ENCODE measurements around the gene ARID1B. TPM values are rescaled to one million over a fixed set of nuclear protein-coding genes. Genes with fewer than 3 reads are reported as not detected.
A peak's percentile ranks its signal among the peaks of the same experiment; 100 is the strongest.

The ARID1B gene
- total and polyA plus RNA-seq, 7 donors, result 8.1 to 61.1 (median 53.1) TPM

DNA sequence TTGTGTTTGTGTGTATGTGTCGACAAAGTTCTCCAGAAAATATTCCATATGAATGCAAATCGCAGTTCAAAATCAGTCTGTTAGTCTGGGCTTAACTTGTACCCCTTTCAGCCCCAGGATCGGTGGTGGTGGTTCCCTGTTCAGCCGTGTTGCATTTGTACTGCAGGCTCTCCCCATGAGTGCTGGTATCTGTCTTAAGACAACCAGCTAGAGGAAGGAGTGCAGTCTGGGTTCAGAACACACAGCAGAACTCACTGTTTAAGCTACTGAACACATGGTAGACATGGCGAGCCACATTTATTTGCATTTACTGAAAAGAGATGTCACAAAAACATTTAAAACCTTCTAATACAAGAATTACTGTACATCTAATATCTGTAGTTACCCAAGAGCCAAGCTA, 192.1 kb downstream of the ARID1B start:
- Histone ChIP-seq H3K36me3 (ENCODE audit: insufficient read depth in 1 of 2, low read depth in 1 of 2) (no peaks in the 10 kb centered on the region), H3K27me3 (ENCODE audit: insufficient read depth in 3 of 3, low read length in 2 of 3) (no peaks in the 10 kb centered on the region), H3K4me3 (no peak overlapping the region), H3K27ac (peak overlapping the region; percentile 0), H3K9me3 (no peaks in the 10 kb centered on the region), H3K4me1 (peaks cover 79% of the 10 kb centered on the region)
- TF ChIP-seq, protein P1, sequence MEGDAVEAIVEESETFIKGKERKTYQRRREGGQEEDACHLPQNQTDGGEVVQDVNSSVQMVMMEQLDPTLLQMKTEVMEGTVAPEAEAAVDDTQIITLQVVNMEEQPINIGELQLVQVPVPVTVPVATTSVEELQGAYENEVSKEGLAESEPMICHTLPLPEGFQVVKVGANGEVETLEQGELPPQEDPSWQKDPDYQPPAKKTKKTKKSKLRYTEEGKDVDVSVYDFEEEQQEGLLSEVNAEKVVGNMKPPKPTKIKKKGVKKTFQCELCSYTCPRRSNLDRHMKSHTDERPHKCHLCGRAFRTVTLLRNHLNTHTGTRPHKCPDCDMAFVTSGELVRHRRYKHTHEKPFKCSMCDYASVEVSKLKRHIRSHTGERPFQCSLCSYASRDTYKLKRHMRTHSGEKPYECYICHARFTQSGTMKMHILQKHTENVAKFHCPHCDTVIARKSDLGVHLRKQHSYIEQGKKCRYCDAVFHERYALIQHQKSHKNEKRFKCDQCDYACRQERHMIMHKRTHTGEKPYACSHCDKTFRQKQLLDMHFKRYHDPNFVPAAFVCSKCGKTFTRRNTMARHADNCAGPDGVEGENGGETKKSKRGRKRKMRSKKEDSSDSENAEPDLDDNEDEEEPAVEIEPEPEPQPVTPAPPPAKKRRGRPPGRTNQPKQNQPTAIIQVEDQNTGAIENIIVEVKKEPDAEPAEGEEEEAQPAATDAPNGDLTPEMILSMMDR (IDR thresholded peaks at IDR 0.05), result no peak
- intact Hi-C loops (cut with DNase I), result loop anchor here in 1 of 2 donors (5.0 kb wide), 1 partner anchor 43 kb away; no protein-coding TSS in a partner anchor
- 74 to 86% (median 80%) methylated on average over 5 of the region's 5 CpGs for WGBS, 3 donors
- no peak for ATAC-seq
- no peak for DNase-seq

DNA sequence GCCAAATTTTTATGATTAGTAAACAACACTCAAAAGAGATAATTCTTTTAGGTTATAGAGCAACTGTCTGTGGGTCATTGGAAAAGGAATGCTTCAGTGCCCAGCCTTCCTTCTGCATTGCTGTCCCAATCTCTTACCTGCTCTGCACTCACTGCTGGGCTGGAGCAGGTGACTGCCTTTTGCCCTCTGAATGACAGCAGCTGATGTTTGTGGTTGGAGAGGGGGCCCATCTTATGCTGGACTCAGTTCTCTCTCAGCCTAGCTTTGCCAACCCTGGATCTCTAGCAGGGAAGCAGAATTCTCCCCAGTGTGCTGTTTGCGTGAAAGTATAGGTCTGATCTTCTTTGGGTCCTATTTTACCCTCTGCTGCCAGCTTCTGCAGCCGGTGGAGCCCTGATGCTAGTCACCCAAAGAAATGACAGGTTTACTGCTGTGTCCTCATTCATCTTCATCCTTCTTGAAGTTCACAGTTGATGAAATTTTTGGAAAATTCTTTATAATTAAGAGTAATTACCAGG, 193.5 kb downstream of the ARID1B start:
- TF ChIP-seq, protein P1 (IDR thresholded peaks at IDR 0.05), result no peak
- H3K4me1 ChIP-seq, result peaks cover 76% of the 10 kb centered on the region
- H3K27me3 ChIP-seq (ENCODE audit: insufficient read depth in 3 of 3, low read length in 2 of 3), result no peaks in the 10 kb centered on the region
- no peak for DNase-seq
- 42 to 70% (median 51%) methylated on average over 2 of the region's 2 CpGs for WGBS, 3 donors
- H3K9me3 ChIP-seq, result no peaks in the 10 kb centered on the region
- H3K36me3 ChIP-seq (ENCODE audit: insufficient read depth in 1 of 2, low read depth in 1 of 2), result no peaks in the 10 kb centered on the region
- intact Hi-C loops (cut with DNase I), result loop anchor here in 1 of 2 donors (10.0 kb wide), 1 partner anchor 214 kb away; no protein-coding TSS in a partner anchor
- H3K4me3 ChIP-seq, result no peak overlapping the region
- no peak overlapping the region for H3K27ac ChIP-seq
- peak; percentile 24 to 63 (median 43) for ATAC-seq

DNA sequence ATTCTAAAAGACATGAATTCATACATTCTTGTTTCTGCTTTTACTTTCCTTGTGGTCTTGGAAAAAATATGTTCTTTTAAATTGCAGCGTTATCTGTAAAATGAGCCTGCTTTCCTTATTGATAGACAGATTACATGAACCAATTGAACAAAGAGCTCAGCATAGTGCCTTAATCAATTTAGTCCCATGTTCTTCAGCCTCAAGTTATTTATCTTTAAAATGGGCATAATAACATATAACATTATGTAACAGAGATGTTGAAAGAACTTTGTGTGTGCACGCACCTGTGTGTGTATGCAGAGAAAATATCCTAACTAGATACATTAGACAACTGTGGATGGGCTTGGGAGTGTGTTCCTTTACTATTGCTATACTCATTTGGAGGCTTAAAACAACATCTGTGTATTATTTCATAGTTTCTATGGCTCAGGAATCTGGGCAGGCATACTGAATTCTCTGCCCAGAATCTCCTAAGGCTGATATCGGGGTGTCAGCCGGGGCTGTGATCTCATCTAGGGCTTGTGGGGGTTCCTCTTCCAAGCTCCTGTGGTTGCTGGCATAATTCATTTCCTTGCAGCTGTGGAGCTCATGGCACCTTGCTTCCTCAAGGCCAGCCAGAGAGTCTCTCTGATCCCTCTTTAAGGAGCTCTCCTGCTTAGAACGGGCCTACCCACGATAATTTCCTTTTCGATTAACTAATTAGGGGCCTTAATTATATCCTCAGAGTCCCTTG, 194.1 kb downstream of the ARID1B start:
- Histone ChIP-seq H3K27ac (peak overlapping the region; percentile 11), H3K27me3 (ENCODE audit: insufficient read depth in 3 of 3, low read length in 2 of 3) (no peaks in the 10 kb centered on the region), H3K4me1 (peaks cover 71% of the 10 kb centered on the region), H3K36me3 (ENCODE audit: insufficient read depth in 1 of 2, low read depth in 1 of 2) (no peaks in the 10 kb centered on the region), H3K4me3 (no peak overlapping the region), H3K9me3 (no peaks in the 10 kb centered on the region)
- 58 to 69% (median 67%) methylated on average over 7 of the region's 7 CpGs for WGBS, 3 donors
- no peak for DNase-seq
- TF ChIP-seq, protein P1 (IDR thresholded peaks at IDR 0.05), result no peak
- peak in 1 of 4 donors; percentile 31 for ATAC-seq
- intact Hi-C loops (cut with DNase I), result loop anchor here in 1 of 2 donors (10.0 kb wide), 1 partner anchor 213 kb away; no protein-coding TSS in a partner anchor

DNA sequence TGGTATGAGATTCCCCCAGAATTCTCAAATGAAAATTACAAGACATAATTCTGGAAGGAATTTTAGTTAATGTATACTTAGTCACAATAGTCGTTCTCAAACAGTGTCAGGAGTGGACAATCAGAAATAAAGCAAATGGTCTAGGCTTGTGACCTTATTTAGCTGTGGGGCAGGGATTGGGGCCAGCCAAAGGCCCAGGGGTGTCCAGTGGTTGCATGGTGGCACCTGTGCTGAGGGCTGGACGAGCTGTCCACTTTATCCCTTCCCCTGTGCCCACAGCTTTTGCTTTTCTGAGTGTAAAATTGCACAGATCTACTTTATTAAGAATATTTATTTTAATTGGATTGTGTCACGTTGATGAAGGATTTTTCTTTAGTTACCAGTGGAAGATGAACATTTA, 195.0 kb downstream of the ARID1B start:
- Histone ChIP-seq H3K27ac (peak overlapping the region; percentile 11), H3K4me3 (no peak overlapping the region), H3K4me1 (peaks cover 79% of the 10 kb centered on the region), H3K9me3 (no peaks in the 10 kb centered on the region), H3K27me3 (ENCODE audit: insufficient read depth in 3 of 3, low read length in 2 of 3) (no peaks in the 10 kb centered on the region), H3K36me3 (ENCODE audit: insufficient read depth in 1 of 2, low read depth in 1 of 2) (no peaks in the 10 kb centered on the region)
- intact Hi-C loops (cut with DNase I), result loop anchor here in 1 of 2 donors (10.0 kb wide), 1 partner anchor 213 kb away; no protein-coding TSS in a partner anchor
- TF ChIP-seq, protein P1 (IDR thresholded peaks at IDR 0.05), result no peak
- ATAC-seq (peak in 3 of 4 donors; percentile 43 to 55 (median 51)), DNase-seq (no peak)
- 26 to 63% (median 42%) methylated on average over 3 of the region's 3 CpGs for WGBS, 3 donors
